ENCODE data around the gene RBM25.

The RBM25 gene

DNA sequence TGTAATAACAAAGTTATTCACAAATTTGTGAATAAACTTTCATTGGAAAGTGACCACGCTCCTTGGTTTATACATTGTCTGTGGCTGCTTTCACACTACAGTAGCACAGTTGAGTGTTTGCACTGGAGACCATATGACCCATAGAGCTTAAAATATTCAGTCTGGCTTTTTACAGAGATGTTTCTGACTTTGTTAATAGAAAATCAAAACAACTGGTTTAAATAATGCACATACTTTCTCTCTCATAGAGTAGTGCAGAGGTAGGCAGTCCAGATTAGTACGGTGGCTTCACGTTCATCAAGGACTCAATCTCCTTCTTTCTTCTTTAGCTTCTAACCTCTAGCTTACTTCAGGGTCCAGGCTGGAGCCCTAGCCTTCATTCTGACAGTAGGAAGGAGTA, 114.2 kb downstream of the RBM25 start:
- no peak for DNase-seq

GRCh38 chr14:73173092-73173735, 114.9 kb downstream of the RBM25 start:
- peak; percentile 46 for DNase-seq

Data from DMS79 treated with DMSO at 0.1 percent for 48 hours (cell line).